Chondrocyte (in vitro differentiated cells): Measurements from ENCODE around the gene CD6. TPM values are rescaled to one million over a fixed set of nuclear protein-coding genes. Genes with fewer than 3 reads are reported as not detected.

Experiments
- DNase-seq: peaks from one replicate; pipeline ENCODE4 v3.0.0; 2021; ENCODE audit warnings: mixed read lengths, low spot score
- H3K27ac Mint-ChIP-seq: one replicate; pipeline ENCODE4 v1.8.0; 2021; ENCODE audit warnings: mild to moderate bottlenecking, moderate library complexity, mixed read lengths; ENCODE audit not compliant: unreplicated experiment
- H3K27me3 Mint-ChIP-seq: 2 replicates; pipeline ENCODE4 v1.8.0; 2021; ENCODE audit warnings: low read depth, mixed read lengths
- H3K36me3 Mint-ChIP-seq: 2 replicates; pipeline ENCODE4 v1.8.0; 2021; ENCODE audit warnings: low read depth, mixed read lengths
- H3K4me1 Mint-ChIP-seq: 2 replicates; pipeline ENCODE4 v1.8.0; 2021; ENCODE audit warnings: low read depth, mild to moderate bottlenecking, mixed read lengths
- H3K4me3 Mint-ChIP-seq: one replicate; pipeline ENCODE4 v1.8.0; 2021; ENCODE audit warnings: mild to moderate bottlenecking, moderate library complexity, mixed read lengths; ENCODE audit not compliant: unreplicated experiment
- H3K9me3 Mint-ChIP-seq: 2 replicates; pipeline ENCODE4 v1.8.0; 2021; ENCODE audit warnings: low read depth, mixed read lengths
- CTCF ChIP-seq: fragments of 200-600 bp; sonication (generic); IDR thresholded peaks from 2 replicates; pipeline ENCODE4 v1.5.0; 2021; ENCODE audit warnings: antibody characterized with exemption, mild to moderate bottlenecking, moderate library complexity
- total RNA-seq: library from RNA; stranded (reverse); gene quantifications from 3 replicates; pipeline ENCODE4 v1.2.1, GENCODE V29; 2021

Gene CD6
- total RNA-seq, 1 donor from 2014 or later = not detected

GRCh38 chr11:61055776-61056175 is 84.3 kb downstream of the CD6 start:
- no peak for DNase-seq
- TF ChIP-seq CTCF = no peak
- Mint-ChIP-seq H3K27me3 (peaks cover 8% of the 10 kb centered on the region), H3K4me3 (no peak overlapping the region), H3K36me3 (no peaks in the 10 kb centered on the region), H3K9me3 (no peaks in the 10 kb centered on the region), H3K4me1 (peaks cover 3% of the 10 kb centered on the region), H3K27ac (no peak overlapping the region)

- no peak overlapping the region for H3K4me3 Mint-ChIP-seq
- H3K27ac Mint-ChIP-seq = no peak overlapping the region
- H3K4me1 Mint-ChIP-seq = peaks cover 10% of the 10 kb centered on the region
- TF ChIP-seq CTCF = no peak
- H3K36me3 Mint-ChIP-seq = no peaks in the 10 kb centered on the region
- peaks cover 8% of the 10 kb centered on the region for H3K27me3 Mint-ChIP-seq
- H3K9me3 Mint-ChIP-seq = no peaks in the 10 kb centered on the region
- DNase-seq = no peak
These were observed 85.1 kb downstream of the CD6 start for GRCh38 chr11:61056571-61056970.

GRCh38 chr11:61056981-61057380 is 85.5 kb downstream of the CD6 start:
- DNase-seq = peak; percentile 76
- no peaks in the 10 kb centered on the region for H3K9me3 Mint-ChIP-seq
- H3K4me3 Mint-ChIP-seq = no peak overlapping the region
- H3K27ac Mint-ChIP-seq = no peak overlapping the region
- peaks cover 12% of the 10 kb centered on the region for H3K4me1 Mint-ChIP-seq
- peaks cover 8% of the 10 kb centered on the region for H3K27me3 Mint-ChIP-seq
- no peaks in the 10 kb centered on the region for H3K36me3 Mint-ChIP-seq
- no peak for TF ChIP-seq CTCF

GRCh38 chr11:61057615-61058014 is 86.1 kb downstream of the CD6 start:
- H3K27me3 Mint-ChIP-seq = peaks cover 8% of the 10 kb centered on the region
- H3K4me1 Mint-ChIP-seq = peaks cover 12% of the 10 kb centered on the region

GRCh38 chr11:61058583-61059259 is 87.2 kb downstream of the CD6 start:
- peaks cover 4% of the 10 kb centered on the region for H3K27me3 Mint-ChIP-seq
- no peak overlapping the region for H3K4me3 Mint-ChIP-seq
- no peak for TF ChIP-seq CTCF
- H3K4me1 Mint-ChIP-seq = peaks cover 12% of the 10 kb centered on the region
- H3K27ac Mint-ChIP-seq = no peak overlapping the region
- DNase-seq = peak; percentile 26
- H3K36me3 Mint-ChIP-seq = no peaks in the 10 kb centered on the region
- no peaks in the 10 kb centered on the region for H3K9me3 Mint-ChIP-seq

More at GRCh38 chr11:61057615-61058014, 86.1 kb downstream of the CD6 start:
- no peak overlapping the region for H3K4me3 Mint-ChIP-seq
- no peaks in the 10 kb centered on the region for H3K36me3 Mint-ChIP-seq
- no peaks in the 10 kb centered on the region for H3K9me3 Mint-ChIP-seq
- DNase-seq = peak; percentile 32
- TF ChIP-seq CTCF = no peak
- no peak overlapping the region for H3K27ac Mint-ChIP-seq
